ENCODE measurements around the gene SDHAF3.
"Not testable (repeated sequence)": the region's sequence is repeated elsewhere in the genome, so short reads cannot be mapped to it uniquely, and the experiment has no call there.

SDHAF3 gene

DNA sequence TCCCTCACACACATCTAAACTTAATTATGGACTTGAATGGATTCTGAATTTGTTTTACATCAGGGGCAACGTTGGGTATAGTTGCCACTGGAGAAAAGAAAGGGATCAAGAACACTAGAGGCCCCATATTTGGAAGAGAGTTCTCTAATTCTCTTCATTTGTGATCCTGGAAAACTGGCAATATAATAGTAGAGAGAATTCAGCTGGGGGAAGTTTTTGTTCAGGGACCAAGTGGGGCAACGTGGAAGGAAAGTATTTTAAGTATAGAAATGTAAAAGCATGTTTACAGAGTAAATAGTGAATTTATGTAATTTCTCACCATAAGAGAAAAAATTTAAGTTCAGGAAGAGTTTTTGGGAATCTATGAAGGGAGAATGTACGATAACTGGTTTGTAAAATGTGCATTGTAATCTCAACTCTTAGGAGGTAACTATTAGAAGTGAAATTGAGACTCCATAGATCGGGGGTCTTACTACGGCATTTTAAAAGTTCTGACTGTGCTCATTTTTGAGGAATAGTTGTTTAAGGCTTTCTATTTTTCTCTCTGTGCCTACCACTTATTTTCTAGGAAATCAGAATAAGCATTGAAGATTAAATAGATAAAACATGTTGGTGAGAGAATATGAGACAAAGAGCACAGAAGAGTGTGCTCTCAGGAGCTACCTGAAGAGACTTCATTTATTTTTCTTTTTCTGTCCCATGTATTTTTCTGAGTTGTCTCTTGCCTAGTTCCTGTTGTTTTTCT lies 3.4 kb downstream of the SDHAF3 start:
- in situ Hi-C loops (cut with HindIII; ENCODE audit: low sequenced_read_pairs), result no loop called here

DNA sequence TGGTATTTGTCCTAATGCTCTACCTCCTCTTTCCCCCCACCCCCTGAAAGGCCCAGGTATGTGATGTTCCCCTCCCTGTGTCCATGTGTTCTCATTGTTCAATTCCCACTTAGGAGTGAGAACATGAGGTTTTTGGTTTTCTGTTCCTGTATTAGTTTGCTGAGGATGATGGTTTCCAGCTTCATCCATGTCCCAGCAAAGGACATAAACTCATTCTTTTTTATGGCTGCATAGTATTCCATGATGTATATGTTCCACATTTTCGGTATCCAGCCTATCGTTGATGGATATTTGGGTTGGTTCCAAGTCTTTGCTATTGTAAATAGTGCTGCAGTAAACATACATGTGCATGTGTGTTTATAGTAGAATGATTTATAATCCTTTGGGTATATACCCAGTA lies 5.6 kb downstream of the SDHAF3 start:
- in situ Hi-C loops (cut with HindIII; ENCODE audit: low sequenced_read_pairs), result not testable (repeated sequence)

DNA sequence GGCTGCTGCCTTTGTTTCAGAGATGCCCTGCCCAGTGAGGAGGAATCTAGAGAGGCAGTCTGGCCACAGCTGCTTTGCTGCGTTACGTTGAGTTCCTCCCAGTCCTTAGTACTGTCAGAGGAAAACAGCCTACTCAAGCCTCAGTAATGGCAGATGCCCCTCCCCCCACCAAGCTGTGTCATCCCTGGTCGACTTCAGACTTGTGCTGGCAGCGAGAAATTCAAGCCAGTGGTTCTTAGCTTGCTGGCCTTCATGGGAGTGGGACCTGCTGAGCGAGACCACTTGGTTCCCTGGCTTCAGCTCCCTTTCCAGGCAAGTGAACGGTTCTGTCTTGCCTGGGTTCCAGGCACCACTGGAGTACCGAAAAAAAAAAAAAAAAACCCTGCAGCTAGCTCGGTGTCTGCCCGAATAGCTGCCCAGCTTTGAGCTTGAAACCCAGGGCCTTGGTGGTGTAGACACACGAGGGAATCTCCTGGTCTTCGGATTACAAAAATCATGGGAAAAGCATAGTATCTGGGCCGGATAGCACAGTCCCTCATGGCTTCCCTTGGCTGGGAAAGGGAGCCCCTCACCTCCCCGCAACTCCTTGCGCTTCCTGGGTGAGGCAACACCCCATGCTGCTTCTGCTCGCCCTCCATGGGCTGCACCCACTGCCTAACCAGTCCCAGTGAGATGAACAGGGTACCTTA lies 9.1 kb downstream of the SDHAF3 start:
- in situ Hi-C loops (cut with HindIII; ENCODE audit: low sequenced_read_pairs), result loop anchor here (25.0 kb wide), 1 partner anchor 711 kb away; no protein-coding TSS in a partner anchor

DNA sequence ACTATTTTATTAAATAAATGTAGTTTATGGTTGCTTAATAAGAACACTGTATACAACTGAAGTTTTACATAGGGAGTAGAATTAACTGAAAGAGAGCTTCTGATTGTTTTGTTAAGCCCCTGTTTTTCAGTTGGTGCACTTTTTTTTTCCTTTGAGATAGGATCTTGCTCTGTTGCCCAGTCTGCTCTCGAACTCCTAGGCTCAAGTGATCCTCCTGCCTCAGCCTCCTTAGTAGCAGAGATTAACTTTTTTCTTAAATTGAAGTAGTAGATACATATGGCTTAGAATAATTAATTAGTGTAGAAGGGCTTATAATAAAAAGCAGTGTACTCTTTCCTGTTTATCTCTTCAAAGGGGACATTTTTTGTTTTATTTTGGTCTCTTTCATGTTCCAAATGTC lies 11.2 kb downstream of the SDHAF3 start:
- in situ Hi-C loops (cut with HindIII; ENCODE audit: low sequenced_read_pairs), result loop anchor here (25.0 kb wide), 1 partner anchor 709 kb away; no protein-coding TSS in a partner anchor

DNA sequence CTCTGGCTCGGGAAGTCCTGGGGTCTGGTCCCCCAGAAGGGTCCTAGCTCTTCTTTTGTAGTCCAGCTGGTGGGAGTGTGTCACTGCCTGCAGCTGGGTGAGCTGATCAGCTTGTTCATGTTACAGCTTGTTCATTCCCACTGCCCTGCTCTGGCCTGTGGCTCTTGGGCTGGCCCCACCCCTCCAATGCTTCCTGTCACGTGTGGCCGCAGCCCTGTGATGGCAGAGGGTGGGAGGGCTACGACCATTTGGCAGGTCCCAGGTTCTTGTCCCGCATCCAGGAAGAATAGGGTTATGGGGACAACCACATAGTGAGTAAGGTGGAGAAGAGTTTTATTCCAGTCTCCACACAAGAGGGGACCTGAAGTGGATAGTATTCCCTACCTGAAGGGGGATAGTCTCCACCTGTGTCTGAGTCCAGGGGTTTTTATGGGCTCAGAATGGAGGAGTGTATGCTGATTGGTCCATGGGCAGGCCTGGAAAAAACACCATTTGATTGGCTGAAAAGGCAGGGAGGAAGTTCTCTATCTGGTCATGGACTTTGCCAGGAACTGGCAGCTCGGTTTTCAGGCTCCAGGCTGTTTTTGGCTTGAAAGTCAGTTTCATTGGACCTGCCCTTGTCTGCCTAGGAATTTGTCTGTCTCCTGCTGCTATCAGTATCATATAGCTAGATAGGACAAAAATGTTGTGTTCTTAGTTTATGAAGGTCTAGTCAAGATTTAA lies 13.1 kb downstream of the SDHAF3 start:
- in situ Hi-C loops (cut with HindIII; ENCODE audit: low sequenced_read_pairs), result loop anchor here (25.0 kb wide), 1 partner anchor 707 kb away; no protein-coding TSS in a partner anchor

DNA sequence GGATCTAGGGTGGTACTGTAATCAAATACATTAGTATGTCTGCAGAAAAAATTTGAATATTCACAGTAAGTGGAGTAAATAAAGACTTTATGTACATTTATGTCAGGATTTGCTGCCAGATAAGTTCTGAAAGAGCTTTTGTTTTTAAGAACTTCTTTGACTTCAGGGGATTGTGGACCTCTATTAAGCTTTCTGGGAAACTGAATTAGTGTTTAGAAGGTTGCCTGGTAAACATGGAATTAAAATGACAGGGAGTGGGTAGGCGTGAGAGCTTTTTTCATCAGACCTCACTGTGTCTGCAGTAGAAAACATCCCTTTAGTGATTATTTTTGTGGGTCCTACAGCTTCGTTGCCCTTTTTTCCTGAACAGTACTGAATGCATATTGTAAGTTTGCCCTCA lies 15.7 kb downstream of the SDHAF3 start:
- in situ Hi-C loops (cut with HindIII; ENCODE audit: low sequenced_read_pairs), result loop anchor here (25.0 kb wide), 1 partner anchor 704 kb away; no protein-coding TSS in a partner anchor

DNA sequence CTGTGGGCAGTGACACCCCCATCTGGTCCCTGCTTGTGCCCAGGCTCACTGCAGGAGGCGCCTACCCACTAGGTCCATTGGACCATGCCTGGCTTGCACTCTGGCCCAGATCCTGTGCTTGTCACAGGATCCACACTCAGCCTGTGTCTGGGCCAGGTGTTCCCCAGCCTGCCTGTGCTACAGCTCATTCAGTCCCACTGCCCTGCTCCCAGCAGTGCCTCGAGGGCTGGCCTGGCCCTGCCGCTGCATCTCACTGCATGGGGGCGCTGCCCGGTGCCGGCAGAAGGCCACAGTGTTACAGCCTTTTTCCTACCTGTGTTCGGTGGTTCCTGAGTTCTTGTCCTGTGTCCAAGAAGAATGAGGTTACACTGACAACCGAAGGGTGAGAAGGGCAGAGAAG lies 21.3 kb downstream of the SDHAF3 start:
- in situ Hi-C loops (cut with HindIII; ENCODE audit: low sequenced_read_pairs), result loop anchor here (25.0 kb wide), 1 partner anchor 698 kb away; no protein-coding TSS in a partner anchor

DNA sequence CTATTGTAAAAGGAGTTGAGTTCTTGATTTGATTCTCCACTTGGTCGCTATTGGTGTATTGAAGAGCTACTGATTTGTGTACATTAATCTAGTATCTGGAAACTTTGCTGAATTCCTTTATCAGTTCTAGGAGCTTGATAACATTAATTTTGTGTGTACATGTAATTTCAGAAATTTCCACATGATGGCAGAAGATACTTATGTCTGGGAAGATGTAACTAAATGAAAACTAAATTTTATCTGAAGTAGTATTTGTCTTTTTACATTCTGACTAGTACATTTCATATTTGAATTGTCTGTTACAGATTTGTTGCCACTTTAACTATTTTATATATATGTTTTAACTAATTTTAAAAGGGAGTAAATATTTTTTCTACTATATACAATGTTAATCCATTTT lies 27.6 kb downstream of the SDHAF3 start:
- in situ Hi-C loops (cut with HindIII; ENCODE audit: low sequenced_read_pairs), result loop anchor here (25.0 kb wide), 1 partner anchor 692 kb away; no protein-coding TSS in a partner anchor

DNA sequence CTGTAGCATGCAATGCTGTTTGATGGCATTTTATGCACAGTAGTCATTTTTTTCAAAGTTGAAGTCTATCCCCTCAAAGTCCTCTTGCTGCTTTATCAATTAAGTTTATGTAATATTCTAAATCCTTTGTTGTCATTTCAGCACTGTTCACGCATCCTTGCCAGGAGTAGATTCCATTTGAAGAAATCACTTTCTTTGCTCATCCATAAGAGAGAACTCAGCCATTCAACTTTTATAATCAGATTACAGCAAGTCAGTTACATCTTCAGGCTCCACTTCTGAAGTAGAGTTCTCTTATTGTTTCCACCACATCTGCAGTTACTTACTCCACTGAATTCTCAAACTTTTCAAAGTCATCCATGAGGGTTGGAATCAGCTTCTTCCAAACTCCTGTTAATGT lies 32.3 kb downstream of the SDHAF3 start:
- in situ Hi-C loops (cut with HindIII; ENCODE audit: low sequenced_read_pairs), result loop anchor here (25.0 kb wide), 1 partner anchor 687 kb away; no protein-coding TSS in a partner anchor

DNA sequence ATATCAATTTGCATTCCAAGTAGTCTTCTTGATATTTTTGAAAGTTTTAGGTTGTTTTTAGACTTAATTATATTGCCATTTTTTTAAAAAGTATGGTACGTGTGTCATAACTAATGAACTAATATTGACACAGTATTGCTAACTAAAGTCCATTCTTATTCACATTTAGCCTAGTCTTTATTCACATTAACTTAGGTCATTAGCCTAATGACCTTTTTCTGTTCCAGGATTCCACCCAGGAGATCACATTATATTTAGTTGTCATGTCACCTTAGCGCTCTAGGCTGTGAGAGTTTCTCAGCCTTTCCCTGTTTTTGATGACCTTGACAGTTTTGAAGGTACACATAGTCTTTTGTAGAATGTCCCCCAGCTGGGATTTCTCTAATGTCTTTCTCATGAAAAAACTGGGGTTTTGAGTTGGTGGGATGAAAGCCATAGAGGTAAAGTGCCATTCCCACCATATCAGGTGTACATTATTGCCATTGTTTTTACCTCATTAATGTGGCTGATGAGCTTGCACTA lies 38.5 kb downstream of the SDHAF3 start:
- in situ Hi-C loops (cut with HindIII; ENCODE audit: low sequenced_read_pairs), result no loop called here

DNA sequence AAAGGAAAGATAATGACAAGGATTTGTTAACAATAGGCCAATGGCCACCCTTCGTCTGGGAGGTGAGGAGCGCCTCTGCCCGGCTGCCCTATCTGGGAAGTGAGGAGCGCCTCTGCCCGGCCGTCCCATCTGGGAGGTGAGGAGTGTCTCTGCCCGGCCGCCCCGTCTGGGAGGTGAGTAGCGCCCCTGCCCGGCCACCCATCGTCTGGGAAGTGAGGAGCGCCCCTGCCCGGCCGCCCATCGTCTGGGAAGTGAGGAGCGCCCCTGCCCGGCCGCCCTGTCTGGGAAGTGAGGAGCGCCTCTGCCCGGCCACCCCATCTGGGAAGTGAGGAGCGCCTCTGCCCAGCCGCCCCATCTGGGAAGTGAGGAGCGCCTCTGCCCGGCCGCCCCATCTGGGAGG lies 42.5 kb downstream of the SDHAF3 start:
- in situ Hi-C loops (cut with HindIII; ENCODE audit: low sequenced_read_pairs), result not testable (repeated sequence)

DNA sequence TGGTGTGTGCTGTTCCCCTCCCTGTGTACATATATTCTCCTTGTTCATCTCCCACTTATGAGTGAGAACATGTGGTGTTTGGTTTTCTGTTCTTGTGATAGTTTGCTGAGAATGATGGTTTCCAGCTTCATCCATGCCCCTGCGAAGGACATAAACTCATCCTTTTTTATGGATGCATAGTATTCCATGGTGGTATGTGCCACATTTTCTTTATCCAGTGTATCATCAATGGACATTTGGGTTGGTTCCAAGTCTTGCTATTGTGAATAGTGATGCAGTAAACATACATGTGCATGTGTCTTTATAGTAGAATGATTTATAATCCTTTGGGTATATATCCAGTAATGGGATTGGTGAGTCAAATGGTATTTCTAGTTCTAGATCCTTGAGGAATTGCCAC lies 44.1 kb downstream of the SDHAF3 start:
- in situ Hi-C loops (cut with HindIII; ENCODE audit: low sequenced_read_pairs), result not testable (repeated sequence)

DNA sequence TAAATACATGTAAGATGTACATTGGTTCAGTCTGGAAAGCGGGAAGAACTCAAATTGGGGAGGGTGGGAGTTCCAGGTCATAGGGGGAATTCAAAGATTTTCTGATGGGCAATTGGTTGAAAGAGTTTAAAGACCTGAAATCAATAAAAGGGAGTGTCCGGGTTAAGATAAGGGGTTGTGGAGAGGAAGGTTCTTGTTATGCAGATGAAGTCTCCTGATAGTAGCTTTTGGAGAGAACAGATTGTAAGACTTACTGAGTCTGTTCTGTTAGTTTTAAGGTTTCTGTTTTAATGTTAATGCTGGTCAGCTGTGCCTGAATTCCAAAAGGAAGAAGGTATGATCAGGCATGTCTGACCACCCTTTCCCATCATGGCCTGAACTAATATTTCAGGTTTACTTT lies 48.8 kb downstream of the SDHAF3 start:
- in situ Hi-C loops (cut with HindIII; ENCODE audit: low sequenced_read_pairs), result no loop called here

DNA sequence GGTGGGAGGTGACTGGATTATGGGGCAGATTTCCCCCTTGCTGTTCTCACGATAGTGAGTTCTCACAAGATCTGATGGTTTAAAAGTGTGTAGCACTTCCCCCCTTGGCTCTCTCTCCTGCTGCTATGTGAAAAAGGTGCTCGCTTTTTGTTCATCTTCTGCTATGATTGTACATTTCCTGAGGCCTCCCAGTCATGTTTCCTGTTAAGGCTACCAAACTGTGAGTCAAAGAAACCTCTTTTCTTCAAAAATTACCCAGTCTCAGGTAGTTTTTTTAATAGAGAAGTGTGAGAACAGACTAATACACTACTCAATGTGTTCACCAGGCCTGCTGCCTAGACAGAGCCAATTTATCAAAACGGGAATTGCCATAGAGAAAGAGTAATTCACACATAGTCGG lies 49.7 kb downstream of the SDHAF3 start:
- in situ Hi-C loops (cut with HindIII; ENCODE audit: low sequenced_read_pairs), result no loop called here

DNA sequence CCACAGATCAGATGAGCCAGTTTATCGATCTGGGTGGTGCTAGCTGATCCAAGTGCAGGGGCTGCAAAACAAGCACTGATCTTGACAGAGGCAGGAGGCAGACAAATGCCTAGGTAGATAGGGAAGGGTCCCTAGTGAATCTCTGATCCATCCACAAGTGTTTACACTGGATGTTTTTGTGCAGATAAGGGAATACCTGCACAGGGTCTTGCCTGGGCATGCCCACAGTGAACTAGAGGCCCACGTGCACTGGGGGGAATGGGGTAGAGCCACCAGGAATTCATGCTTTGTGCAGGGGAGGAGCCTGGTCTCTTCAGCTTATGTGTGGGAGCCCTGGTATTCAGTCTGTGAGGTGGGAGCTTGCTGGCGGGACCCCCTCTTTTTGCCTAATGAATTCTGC lies 50.3 kb downstream of the SDHAF3 start:
- in situ Hi-C loops (cut with HindIII; ENCODE audit: low sequenced_read_pairs), result no loop called here

DNA sequence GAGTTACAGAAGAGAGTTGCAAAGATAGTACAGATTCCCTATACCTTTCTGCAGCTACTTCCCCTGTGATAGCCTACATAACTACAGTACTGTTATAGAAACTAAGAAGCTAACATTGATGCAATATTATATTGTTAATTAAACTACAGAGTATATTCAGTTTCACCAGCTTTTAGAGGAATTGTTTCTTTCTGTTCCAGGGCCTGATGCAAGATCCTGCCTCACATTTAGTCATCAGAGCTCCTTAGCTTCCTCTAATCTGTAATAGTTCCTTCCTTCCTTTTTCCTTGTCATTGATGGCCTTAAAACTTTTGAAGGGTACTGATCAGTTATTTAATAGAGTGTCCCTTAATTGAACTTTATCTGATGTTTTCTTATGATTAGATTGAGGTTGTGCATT lies 56.8 kb downstream of the SDHAF3 start:
- in situ Hi-C loops (cut with HindIII; ENCODE audit: low sequenced_read_pairs), result no loop called here

DNA sequence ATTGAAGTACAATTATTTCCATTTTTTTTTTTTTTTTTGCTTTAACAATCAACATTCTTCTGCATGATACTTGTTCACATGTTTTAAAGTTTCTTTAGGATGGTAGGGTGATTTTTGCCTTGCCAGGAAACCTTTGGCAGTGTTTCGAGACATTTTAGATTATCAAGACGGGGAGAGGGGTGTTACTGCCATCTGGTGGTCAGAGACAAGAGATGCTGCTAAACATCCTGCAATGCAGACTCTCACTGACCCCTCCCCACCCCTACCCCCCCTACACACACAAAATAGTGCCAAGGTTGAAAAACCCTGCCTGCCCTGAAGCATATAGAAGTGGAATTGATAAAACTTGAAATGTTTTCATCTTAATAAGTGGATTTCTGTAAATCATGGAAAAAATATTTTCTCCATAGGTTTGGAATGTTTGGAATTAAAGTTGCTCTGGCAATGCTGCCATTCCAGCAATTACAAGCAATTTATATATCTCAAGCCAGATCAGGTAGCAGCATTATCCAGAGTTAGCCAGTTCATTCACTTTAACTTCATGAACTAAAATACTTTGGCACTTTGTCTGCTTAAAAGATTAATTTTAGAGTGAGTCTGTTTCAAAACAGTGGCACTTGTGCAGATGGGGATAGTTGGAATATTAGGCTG lies 62.1 kb downstream of the SDHAF3 start:
- in situ Hi-C loops (cut with HindIII; ENCODE audit: low sequenced_read_pairs), result no loop called here

DNA sequence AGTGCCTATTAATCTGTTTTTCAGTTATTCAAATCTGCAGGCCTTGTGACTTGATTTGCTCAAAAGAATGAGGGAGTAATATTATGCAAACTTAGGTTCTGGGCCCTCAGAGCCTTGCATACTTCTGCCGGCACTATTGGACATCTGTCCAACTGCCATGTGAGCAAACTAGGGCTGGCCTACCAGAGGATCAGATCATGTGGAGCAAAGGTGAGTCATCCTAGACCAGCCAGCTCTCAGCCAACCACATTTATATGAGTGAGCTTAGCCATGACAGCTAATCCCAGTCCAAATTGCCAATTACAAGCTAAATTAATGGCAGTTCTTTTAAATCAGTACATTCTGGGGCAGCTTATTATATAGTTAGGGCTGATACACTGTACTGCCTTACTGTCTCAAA lies 69.6 kb downstream of the SDHAF3 start:
- in situ Hi-C loops (cut with HindIII; ENCODE audit: low sequenced_read_pairs), result no loop called here

DNA sequence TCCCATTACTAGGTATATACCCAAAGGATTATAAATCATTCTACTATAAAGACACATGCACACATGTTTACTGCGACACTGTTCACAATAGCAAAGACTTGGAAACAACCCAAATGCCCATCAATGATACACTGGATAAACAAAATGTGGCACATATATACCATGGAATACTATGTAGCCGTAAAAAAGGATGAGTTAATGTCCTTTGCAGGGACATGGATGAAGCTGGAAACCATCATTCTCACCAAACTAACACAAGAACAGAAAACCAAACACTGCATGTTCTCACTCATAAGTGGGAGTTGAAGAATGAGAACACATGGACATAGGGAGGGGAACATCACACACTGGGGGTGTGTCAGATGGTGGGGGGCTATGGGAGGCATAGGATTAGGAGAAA lies 78.7 kb downstream of the SDHAF3 start:
- in situ Hi-C loops (cut with HindIII; ENCODE audit: low sequenced_read_pairs), result not testable (repeated sequence)

DNA sequence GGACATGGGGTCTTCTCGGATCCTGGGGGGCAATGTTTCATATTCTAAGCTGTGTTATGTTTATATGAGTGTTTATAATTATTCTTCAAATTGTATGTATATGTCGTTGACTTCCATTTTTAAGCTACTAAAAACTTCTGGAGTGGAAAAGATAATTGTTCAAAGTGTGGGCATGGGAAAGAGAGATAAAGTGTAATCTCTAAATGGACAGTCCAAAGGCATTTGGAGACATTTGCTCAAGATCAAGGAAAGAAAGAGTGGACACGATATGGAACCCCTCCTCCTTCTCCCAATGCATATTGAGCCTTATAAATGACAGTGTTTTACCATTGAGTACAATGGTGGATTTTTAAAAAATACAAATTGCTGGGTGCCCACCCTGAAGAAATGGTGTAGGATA lies 81.1 kb downstream of the SDHAF3 start:
- in situ Hi-C loops (cut with HindIII; ENCODE audit: low sequenced_read_pairs), result no loop called here

DNA sequence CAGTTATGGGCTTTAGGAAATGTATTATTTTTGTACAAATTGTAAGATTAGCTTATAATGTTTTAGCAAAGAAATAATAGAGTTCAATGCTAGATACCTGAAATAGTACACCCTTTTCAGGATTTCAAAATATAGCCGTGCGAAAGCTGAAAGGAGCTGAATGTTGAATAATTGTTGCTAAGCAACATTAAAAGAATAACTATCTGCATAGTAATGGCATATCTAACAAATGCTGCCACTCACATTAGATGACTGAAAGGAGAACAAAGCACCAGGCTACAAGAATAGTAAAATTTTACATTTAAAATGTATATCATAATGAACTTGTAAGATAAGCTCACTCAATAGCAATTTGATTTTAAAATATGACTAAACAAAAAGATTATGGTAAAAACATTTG lies 82.5 kb downstream of the SDHAF3 start:
- in situ Hi-C loops (cut with HindIII; ENCODE audit: low sequenced_read_pairs), result no loop called here
